ENCODE results near the gene SEC22B. TPM values are rescaled to one million over a fixed set of nuclear protein-coding genes. Genes with fewer than 3 reads are reported as not detected.

The SEC22B gene
- total RNA-seq, 1 donor from 2014 or later, result 22.3 TPM

Other genes with a start within 250 kb of the SEC22B start
- 110 and 111 TPM in 2 replicates for gene NOTCH2, start 106.9 kb downstream of the SEC22B start, total RNA-seq
- 20.1 and 20.2 TPM in 2 replicates for gene NBPF8, start 238.5 kb upstream of the SEC22B start, total RNA-seq